ENCODE data around the gene COP1. TPM values are rescaled to one million over a fixed set of nuclear protein-coding genes. Genes with fewer than 3 reads are reported as not detected.

The COP1 gene
- total RNA-seq (2022; extraction: Qiagen RNA extraction; ENCODE audit: low read depth): 24.6 to 34.7 TPM (median 31.3 TPM) in 5 replicates

GRCh38 chr1:176206961-176207902 lies at the start of gene COP1:
Gene COP1 (minus strand): TSS chr1:176207286. CDS start chr1:176206978, 308 bp downstream.

